ENCODE results near the gene SIRT2.

GRCh38 chr19:38913958-38914357 lies 14.5 kb upstream of the SIRT2 start:
- TF ChIP-seq POLR2A (IDR thresholded peaks at IDR 0.05) (no peak), CTCF (IDR thresholded peaks at IDR 0.05) (no peak)
